Natural killer cell (primary cell): ENCODE results near the gene TRIP4. TPM values are rescaled to one million over a fixed set of nuclear protein-coding genes. Genes with fewer than 3 reads are reported as not detected.
A peak's percentile ranks its signal among the peaks of the same experiment; 100 is the strongest.
"Not testable (repeated sequence)": the region's sequence is repeated elsewhere in the genome, so short reads cannot be mapped to it uniquely, and the experiment has no call there.

Experiments
- ATAC-seq, 3 donors: fragments of 150-1000 bp in 2 of 3; fragments of 200-7000 bp in 1 of 3; cut with Tn5 transposase; 1 replicate in 1 of 3; 2 replicates in 2 of 3; pipeline ENCODE4 v1.10.0; 2021; ENCODE audit warnings: mild to moderate bottlenecking in 2 of 3, moderate library complexity in 2 of 3
- DNase-seq, 2 donors: peaks; one replicate each; pipeline versions ENCODE4 v3.0.0 to v3.0.0-alpha.2; 2013 to 2021; ENCODE audit warnings: mixed read lengths in 1 of 2
- H3K27ac ChIP-seq: one replicate; pipeline ENCODE4 v1.5.1; 2013; ENCODE audit warnings: mild to moderate bottlenecking, low read length
- H3K27me3 ChIP-seq: one replicate; pipeline ENCODE4 v1.6.1; 2013; ENCODE audit warnings: low read length; ENCODE audit not compliant: control insufficient read depth, insufficient read depth
- H3K36me3 ChIP-seq: one replicate; pipeline ENCODE4 v1.6.1; 2013; ENCODE audit warnings: low read length; ENCODE audit not compliant: control insufficient read depth, insufficient read depth
- H3K4me1 ChIP-seq: one replicate; pipeline ENCODE4 v1.6.1; 2013; ENCODE audit warnings: low read length; ENCODE audit not compliant: control insufficient read depth, insufficient read depth
- H3K4me3 ChIP-seq: one replicate; pipeline ENCODE4 v1.5.1; 2013; ENCODE audit warnings: low read length
- H3K9me3 ChIP-seq: one replicate; pipeline ENCODE4 v1.6.1; 2013; ENCODE audit warnings: low read length; ENCODE audit not compliant: control insufficient read depth, insufficient read depth
- H3K27ac Mint-ChIP-seq, 2 donors: one replicate each; pipeline ENCODE4 v1.8.0; 2022; ENCODE audit warnings: mild to moderate bottlenecking in 2 of 2, mixed read lengths in 2 of 2, moderate library complexity in 1 of 2
- H3K27me3 Mint-ChIP-seq, 2 donors: one replicate each; pipeline ENCODE4 v1.8.0; 2022; ENCODE audit warnings: low read depth in 2 of 2, mixed read lengths in 2 of 2
- H3K36me3 Mint-ChIP-seq: one replicate; pipeline ENCODE4 v1.8.0; 2022; ENCODE audit warnings: mixed read lengths
- H3K4me1 Mint-ChIP-seq, 2 donors: one replicate each; pipeline ENCODE4 v1.8.0; 2022; ENCODE audit warnings: mixed read lengths in 2 of 2
- H3K4me3 Mint-ChIP-seq: one replicate; pipeline ENCODE4 v1.8.0; 2022; ENCODE audit warnings: mild to moderate bottlenecking, moderate library complexity, mixed read lengths
- H3K9me3 Mint-ChIP-seq, 2 donors: one replicate each; pipeline ENCODE4 v1.8.0; 2022; ENCODE audit warnings: mixed read lengths in 2 of 2
- WGBS: methylation state at CpG from one replicate; pipeline ENCODE4 v1.1.7; 2013; ENCODE audit warnings: missing lambda C conversion rate; ENCODE audit not compliant: insufficient coverage; 5-methylcytosine and 5-hydroxymethylcytosine counted together
- intact Hi-C: fragments of 100-400 bp; cut with micrococcal nuclease; formaldehyde crosslinking; loops from one replicate; pipeline ENCODE4 v1.14.2; 2022
- total RNA-seq, 4 donors: library from RNA; stranded (reverse); fragments of 120-200 nt in 1 of 4; gene quantifications; one replicate each; pipeline versions ENCODE4 v1.2.3 to v1.2.4, GENCODE V29; 2013 to 2022
- TF ChIP-seq, protein P1 (sequence below): fragments of 200-600 bp; IDR thresholded peaks from one replicate; pipeline ENCODE4 v1.8.0; 2022; ENCODE audit warnings: antibody characterized with exemption

Gene TRIP4
- total RNA-seq, 3 donors from 2014 or later (not counting 1 experiment from before 2014, with no cell fraction given), result 32.9 to 37.1 (median 33.7) TPM

DNA sequence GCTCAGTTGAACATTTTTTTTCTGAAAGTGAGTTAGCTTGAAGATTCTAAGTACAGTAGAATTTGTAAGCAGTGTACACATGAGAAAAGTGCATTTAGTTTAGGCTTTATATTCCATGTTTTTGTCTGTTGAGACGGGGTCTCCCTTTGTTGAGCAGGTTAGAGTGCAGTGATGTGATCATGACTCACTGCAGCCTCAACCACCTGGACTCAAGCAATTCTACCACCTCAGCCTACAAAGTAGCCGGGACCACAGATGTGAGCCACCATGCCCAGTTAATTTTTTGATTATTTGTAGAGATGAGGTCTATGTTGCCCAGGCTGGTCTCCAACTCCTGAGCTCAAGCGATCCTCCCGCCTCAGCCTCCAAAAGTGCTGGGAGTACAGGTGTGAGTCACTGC lies 26.4 kb upstream of the TRIP4 start:
- no peaks in the 10 kb centered on the region for H3K27me3 ChIP-seq
- ATAC-seq, result no peak
- H3K36me3 Mint-ChIP-seq, result no peaks in the 10 kb centered on the region
- no peaks in the 10 kb centered on the region for H3K9me3 ChIP-seq
- H3K36me3 ChIP-seq, result no peaks in the 10 kb centered on the region
- no peaks in the 10 kb centered on the region for H3K4me1 ChIP-seq
- TF ChIP-seq, protein P1, sequence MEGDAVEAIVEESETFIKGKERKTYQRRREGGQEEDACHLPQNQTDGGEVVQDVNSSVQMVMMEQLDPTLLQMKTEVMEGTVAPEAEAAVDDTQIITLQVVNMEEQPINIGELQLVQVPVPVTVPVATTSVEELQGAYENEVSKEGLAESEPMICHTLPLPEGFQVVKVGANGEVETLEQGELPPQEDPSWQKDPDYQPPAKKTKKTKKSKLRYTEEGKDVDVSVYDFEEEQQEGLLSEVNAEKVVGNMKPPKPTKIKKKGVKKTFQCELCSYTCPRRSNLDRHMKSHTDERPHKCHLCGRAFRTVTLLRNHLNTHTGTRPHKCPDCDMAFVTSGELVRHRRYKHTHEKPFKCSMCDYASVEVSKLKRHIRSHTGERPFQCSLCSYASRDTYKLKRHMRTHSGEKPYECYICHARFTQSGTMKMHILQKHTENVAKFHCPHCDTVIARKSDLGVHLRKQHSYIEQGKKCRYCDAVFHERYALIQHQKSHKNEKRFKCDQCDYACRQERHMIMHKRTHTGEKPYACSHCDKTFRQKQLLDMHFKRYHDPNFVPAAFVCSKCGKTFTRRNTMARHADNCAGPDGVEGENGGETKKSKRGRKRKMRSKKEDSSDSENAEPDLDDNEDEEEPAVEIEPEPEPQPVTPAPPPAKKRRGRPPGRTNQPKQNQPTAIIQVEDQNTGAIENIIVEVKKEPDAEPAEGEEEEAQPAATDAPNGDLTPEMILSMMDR, result no peak
- peaks cover 5 to 6% of the 10 kb centered on the region in 2 donors for H3K4me1 Mint-ChIP-seq
- H3K9me3 Mint-ChIP-seq, result no peaks in the 10 kb centered on the region
- no peak overlapping the region for H3K27ac ChIP-seq
- intact Hi-C loops, result no loop called here
- H3K4me3 ChIP-seq, result no peak overlapping the region
- H3K4me3 Mint-ChIP-seq, result no peak overlapping the region
- H3K27me3 Mint-ChIP-seq, result no peaks in the 10 kb centered on the region
- DNase-seq, result no peak
- WGBS, result 100% methylated on average over 3 of the region's 4 CpGs
- no peak overlapping the region for H3K27ac Mint-ChIP-seq

DNA sequence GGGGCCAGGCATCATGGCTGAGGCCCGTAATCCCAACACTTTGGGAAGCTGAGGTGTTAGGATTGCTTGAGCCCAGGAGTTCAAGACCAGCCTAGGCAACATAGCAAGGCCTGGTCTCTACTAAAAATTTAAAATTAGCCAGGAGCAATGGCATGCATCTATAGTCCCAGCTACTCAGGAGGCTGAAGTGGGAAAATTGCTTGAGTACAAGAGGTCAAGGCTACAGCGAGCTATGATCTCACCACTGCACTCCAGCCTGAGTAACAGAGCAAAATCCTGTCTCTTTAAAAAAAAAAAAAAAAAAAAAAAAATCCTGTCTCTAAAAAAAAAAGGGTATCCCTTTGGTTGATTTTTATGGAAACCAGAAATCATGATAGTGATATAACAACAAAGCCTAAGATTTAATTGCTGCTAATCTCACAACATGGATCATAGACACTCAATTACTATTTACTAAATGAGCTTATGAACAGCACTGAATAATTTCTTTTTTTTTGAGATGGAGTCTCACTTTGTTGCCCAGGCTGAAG lies 18.5 kb upstream of the TRIP4 start:
- no peaks in the 10 kb centered on the region for H3K9me3 ChIP-seq
- TF ChIP-seq, protein P1, result no peak
- Mint-ChIP-seq H3K36me3 (no peaks in the 10 kb centered on the region), H3K4me3 (no peak overlapping the region), H3K9me3 (no peaks in the 10 kb centered on the region), H3K4me1 (peaks cover 8 to 9% of the 10 kb centered on the region in 2 donors), H3K27me3 (no peaks in the 10 kb centered on the region), H3K27ac (no peak overlapping the region)
- no peak overlapping the region for H3K4me3 ChIP-seq
- H3K27me3 ChIP-seq, result no peaks in the 10 kb centered on the region
- H3K4me1 ChIP-seq, result peaks cover 3% of the 10 kb centered on the region
- H3K27ac ChIP-seq, result no peak overlapping the region
- ATAC-seq (no peak), DNase-seq (no peak)
- intact Hi-C loops, result no loop called here
- H3K36me3 ChIP-seq, result no peaks in the 10 kb centered on the region
- WGBS, result 100% methylated on average over 1 of the region's 2 CpGs

DNA sequence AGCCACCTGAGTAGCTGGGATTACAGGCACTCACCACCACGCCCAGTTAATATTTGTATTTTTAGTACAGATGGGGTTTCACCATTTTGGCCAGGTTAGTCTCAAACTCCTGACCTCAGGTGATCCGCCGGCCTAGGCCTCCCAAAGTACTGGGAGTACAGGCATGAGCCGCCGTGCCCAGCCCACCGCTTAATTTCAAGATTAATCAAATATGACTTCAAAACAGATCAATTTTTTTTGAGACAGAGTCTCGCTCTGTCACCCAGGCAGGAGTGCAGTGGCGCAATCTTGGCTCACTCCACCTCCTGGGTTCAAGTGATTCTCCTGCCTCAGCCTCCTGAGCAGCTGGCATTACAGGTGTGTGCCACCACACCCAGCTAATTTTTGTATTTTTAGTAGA lies 16.3 kb upstream of the TRIP4 start:
- H3K9me3 Mint-ChIP-seq, ATAC-seq, intact Hi-C loops, DNase-seq, H3K27me3 ChIP-seq, H3K4me1 ChIP-seq, H3K36me3 Mint-ChIP-seq, H3K4me1 Mint-ChIP-seq, H3K27ac Mint-ChIP-seq, H3K27ac ChIP-seq, H3K4me3 ChIP-seq, H3K27me3 Mint-ChIP-seq, H3K9me3 ChIP-seq, H3K36me3 ChIP-seq, H3K4me3 Mint-ChIP-seq: not testable (repeated sequence)
- 97% methylated on average over 8 of the region's 8 CpGs for WGBS

DNA sequence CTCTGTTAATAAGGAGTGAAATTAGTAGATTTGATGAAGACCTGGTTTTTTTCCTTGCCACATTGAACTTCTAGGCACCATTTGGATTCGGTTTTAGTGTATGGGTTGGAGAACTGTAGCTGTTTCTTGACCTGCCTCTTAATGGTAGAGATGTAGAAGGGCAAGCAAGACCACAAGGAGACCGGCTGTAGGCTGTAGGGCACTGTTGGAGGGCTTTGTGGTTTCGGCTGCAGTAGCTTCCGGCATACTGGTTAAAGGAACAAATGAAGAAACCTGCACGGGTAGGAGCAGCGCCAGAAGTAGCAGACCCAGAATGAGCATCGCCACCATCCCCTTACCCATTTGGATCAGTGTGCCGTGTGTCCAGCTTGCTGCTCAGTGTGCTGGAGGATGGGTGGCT lies 14.3 kb upstream of the TRIP4 start:
- H3K4me3 ChIP-seq, result no peak overlapping the region
- Mint-ChIP-seq H3K4me3 (peak overlapping the region; percentile 58), H3K4me1 (peaks cover 8 to 9% of the 10 kb centered on the region in 2 donors), H3K9me3 (no peaks in the 10 kb centered on the region), H3K27me3 (no peaks in the 10 kb centered on the region), H3K27ac (peak overlapping the region; percentile 51 to 88), H3K36me3 (no peaks in the 10 kb centered on the region)
- H3K36me3 ChIP-seq, result no peaks in the 10 kb centered on the region
- TF ChIP-seq, protein P1, result no peak
- no peaks in the 10 kb centered on the region for H3K27me3 ChIP-seq
- H3K4me1 ChIP-seq, result peaks cover 3% of the 10 kb centered on the region
- DNase-seq (no peak), ATAC-seq (peak; percentile 44 to 62 (median 61))
- no peaks in the 10 kb centered on the region for H3K9me3 ChIP-seq
- H3K27ac ChIP-seq, result no peak overlapping the region
- intact Hi-C loops, result no loop called here
- 82% methylated on average over 8 of the region's 8 CpGs for WGBS
